DOHH2 (cell line): ENCODE data around the gene LMAN1.

Experiments used
- H3F3A ChIP-seq: fragments of 200-600 bp; sonication (generic), shearing (Covaris generic); 2 replicates; pipeline ENCODE4 v1.6.0; 2016; ENCODE audit warnings: antibody characterized with exemption, mild to moderate bottlenecking; ENCODE audit not compliant: control insufficient read depth, insufficient read depth
- H3K27ac ChIP-seq: fragments of 200-600 bp; sonication (generic); 2 replicates; pipeline ENCODE4 v1.5.1; 2014; ENCODE audit warnings: low read depth, mild to moderate bottlenecking, low read length, moderate library complexity
- H3K27me3 ChIP-seq: fragments of 200-600 bp; sonication (generic); 2 replicates; pipeline ENCODE4 v1.6.1; 2014; ENCODE audit warnings: mild to moderate bottlenecking, low read length, mixed read lengths; ENCODE audit not compliant: control insufficient read depth
- H3K36me3 ChIP-seq: fragments of 200-600 bp; sonication (generic); 2 replicates; pipeline ENCODE4 v1.6.1; 2014; ENCODE audit warnings: mild to moderate bottlenecking, low read length, moderate library complexity, mixed read lengths; ENCODE audit not compliant: control insufficient read depth
- H3K4me1 ChIP-seq: fragments of 200-600 bp; sonication (generic); 2 replicates; pipeline ENCODE4 v1.6.1; 2014; ENCODE audit warnings: mild to moderate bottlenecking, low read length, mixed read lengths; ENCODE audit not compliant: control insufficient read depth
- H3K4me2 ChIP-seq: fragments of 200-600 bp; sonication (generic); 2 replicates; pipeline ENCODE4 v1.6.0; 2014; ENCODE audit warnings: mild to moderate bottlenecking, low read length, moderate library complexity
- H3K4me3 ChIP-seq: fragments of 200-600 bp; sonication (generic); 2 replicates; pipeline ENCODE4 v1.5.1; 2014; ENCODE audit warnings: mild to moderate bottlenecking, low read length, mixed read lengths
- H3K79me2 ChIP-seq: fragments of 200-600 bp; sonication (generic); 2 replicates; pipeline ENCODE4 v1.6.1; 2014; ENCODE audit warnings: mild to moderate bottlenecking, low read length, mixed read lengths; ENCODE audit not compliant: control insufficient read depth
- H3K9me2 ChIP-seq: fragments of 200-600 bp; sonication (generic); replicated peaks from 2 replicates; pipeline ENCODE4 v1.6.1; 2014; ENCODE audit warnings: mild to moderate bottlenecking, low read length, mixed read lengths; ENCODE audit not compliant: control insufficient read depth
- H3K9me3 ChIP-seq: fragments of 200-600 bp; sonication (generic); 2 replicates; pipeline ENCODE4 v1.6.1; 2014; ENCODE audit warnings: antibody characterized with exemption, low read length, mixed read lengths; ENCODE audit not compliant: control insufficient read depth, insufficient read depth
- H4K20me1 ChIP-seq: fragments of 200-600 bp; sonication (generic); 2 replicates; pipeline ENCODE4 v1.6.0; 2014; ENCODE audit warnings: low read depth, mild to moderate bottlenecking, antibody characterized with exemption, low read length, moderate library complexity; ENCODE audit not compliant: control insufficient read depth, insufficient read depth
- CTCF ChIP-seq: fragments of 200-600 bp; sonication (generic); IDR thresholded peaks from one replicate; pipeline ENCODE4 v1.5.1; 2014; ENCODE audit warnings: antibody characterized with exemption, mild to moderate bottlenecking, low read depth, low read length; ENCODE audit not compliant: poor library complexity, severe bottlenecking
- EZH2phosphoT487 ChIP-seq: fragments of 200-600 bp; sonication (generic); IDR thresholded peaks from 2 replicates; pipeline ENCODE4 v1.6.1; 2017; ENCODE audit warnings: borderline replicate concordance, mild to moderate bottlenecking, antibody characterized with exemption, low read length, moderate library complexity, mixed read lengths

Gene LMAN1

GRCh38 chr18:59380706-59381105 is 21.6 kb upstream of the LMAN1 start:
- no peak overlapping the region for H3K27ac ChIP-seq
- H3K9me3 ChIP-seq: no peaks in the 10 kb centered on the region
- H4K20me1 ChIP-seq: no peaks in the 10 kb centered on the region
- H3K79me2 ChIP-seq: no peaks in the 10 kb centered on the region
- H3K4me3 ChIP-seq: no peak overlapping the region
- no peaks in the 10 kb centered on the region for H3K36me3 ChIP-seq
- no peak overlapping the region for H3K4me2 ChIP-seq
- no peaks in the 10 kb centered on the region for H3K9me2 ChIP-seq
- peaks cover 7% of the 10 kb centered on the region; the same call in 1 of the 2 replicates for H3K27me3 ChIP-seq
- H3K4me1 ChIP-seq: peaks cover 3% of the 10 kb centered on the region; the same call in 1 of the 2 replicates
- H3F3A ChIP-seq: no peaks in the 10 kb centered on the region
- no peak for TF ChIP-seq EZH2phosphoT487
- no peak for TF ChIP-seq CTCF

- H3K4me1 ChIP-seq: peaks cover 3% of the 10 kb centered on the region; the same call in 1 of the 2 replicates
- H3K27ac ChIP-seq: no peak overlapping the region
- H3K79me2 ChIP-seq: no peaks in the 10 kb centered on the region
- no peaks in the 10 kb centered on the region for H3K9me2 ChIP-seq
- peaks cover 7% of the 10 kb centered on the region; the same call in 1 of the 2 replicates for H3K27me3 ChIP-seq
- H3K4me3 ChIP-seq: no peak overlapping the region
- no peaks in the 10 kb centered on the region for H4K20me1 ChIP-seq
- no peaks in the 10 kb centered on the region for H3K36me3 ChIP-seq
- H3K9me3 ChIP-seq: no peaks in the 10 kb centered on the region
- no peak overlapping the region for H3K4me2 ChIP-seq
- no peaks in the 10 kb centered on the region for H3F3A ChIP-seq
- TF ChIP-seq EZH2phosphoT487: no peak
- no peak for TF ChIP-seq CTCF
Measured at GRCh38 chr18:59379772-59380522, 20.9 kb upstream of the LMAN1 start.

- H3K4me1 ChIP-seq: peaks cover 3% of the 10 kb centered on the region; the same call in 1 of the 2 replicates
- no peaks in the 10 kb centered on the region for H3K9me2 ChIP-seq
- no peaks in the 10 kb centered on the region for H3K36me3 ChIP-seq
- no peaks in the 10 kb centered on the region for H3K79me2 ChIP-seq
- no peak overlapping the region for H3K27ac ChIP-seq
- H3K4me3 ChIP-seq: no peak overlapping the region
- H3K9me3 ChIP-seq: no peaks in the 10 kb centered on the region
- H3K4me2 ChIP-seq: no peak overlapping the region
- H3K27me3 ChIP-seq: peaks cover 7% of the 10 kb centered on the region; the same call in 1 of the 2 replicates
- TF ChIP-seq EZH2phosphoT487: no peak
- TF ChIP-seq CTCF: no peak
- no peaks in the 10 kb centered on the region for H4K20me1 ChIP-seq
- no peaks in the 10 kb centered on the region for H3F3A ChIP-seq
Measured at GRCh38 chr18:59377613-59378337, 18.7 kb upstream of the LMAN1 start.
